AG04450 (cell line): Measurements from ENCODE around the gene MAP3K13. TPM values are rescaled to one million over a fixed set of nuclear protein-coding genes. Genes with fewer than 3 reads are reported as not detected.
"Not testable (repeated sequence)": the region's sequence is repeated elsewhere in the genome, so short reads cannot be mapped to it uniquely, and the experiment has no call there.

Source experiments
- CTCF ChIA-PET: fragments of 300-600, 350-600 bp; formaldehyde crosslinking; extraction: SDS; loops from one replicate; lab custom pipeline; 2022; ENCODE audit warnings: antibody characterized with exemption, inconsistent platforms; lab: Charles Lee
- POLR2A ChIA-PET: fragments of 350-600 bp; formaldehyde crosslinking; extraction: SDS; loops from one replicate; lab custom pipeline; 2021; ENCODE audit warnings: antibody characterized with exemption, inconsistent platforms; lab: Yijun Ruan, JAX
- DNase-seq: peaks from one replicate; pipeline ENCODE4 v3.0.0-alpha.2; 2011; ENCODE audit warnings: low read depth, low spot score
- H3K27ac ChIP-seq: one replicate; pipeline ENCODE4 v1.5.1; 2012; ENCODE audit warnings: low read depth, low read length, control low read depth
- H3K27me3 ChIP-seq: one replicate; pipeline ENCODE4 v1.6.0; 2012; ENCODE audit warnings: low read length; ENCODE audit not compliant: control insufficient read depth, insufficient read depth
- H3K4me3 ChIP-seq: 2 replicates; pipeline ENCODE4 v1.5.1; 2011; ENCODE audit warnings: mild to moderate bottlenecking, low read depth, low read length, control low read depth
- H3K9me3 ChIP-seq: 2 replicates; pipeline ENCODE4 v1.5.1; 2012; ENCODE audit warnings: low read length; ENCODE audit not compliant: control insufficient read depth, insufficient read depth
- polyA plus RNA-seq: library from polyadenylated mRNA; depleted of rRNA; stranded (reverse); fragments of >200 nt; gene quantifications from 2 replicates; pipeline ENCODE4 v1.2.3, GENCODE V29; 2011
- TF ChIP-seq, protein P1 (sequence below): IDR thresholded peaks from 2 replicates; pipeline ENCODE4 v1.5.1; 2011; ENCODE audit warnings: low read depth, low read length, control low read depth, inconsistent platforms

MAP3K13 gene
- polyA plus RNA-seq, 1 experiment, result 20.9 TPM

DNA sequence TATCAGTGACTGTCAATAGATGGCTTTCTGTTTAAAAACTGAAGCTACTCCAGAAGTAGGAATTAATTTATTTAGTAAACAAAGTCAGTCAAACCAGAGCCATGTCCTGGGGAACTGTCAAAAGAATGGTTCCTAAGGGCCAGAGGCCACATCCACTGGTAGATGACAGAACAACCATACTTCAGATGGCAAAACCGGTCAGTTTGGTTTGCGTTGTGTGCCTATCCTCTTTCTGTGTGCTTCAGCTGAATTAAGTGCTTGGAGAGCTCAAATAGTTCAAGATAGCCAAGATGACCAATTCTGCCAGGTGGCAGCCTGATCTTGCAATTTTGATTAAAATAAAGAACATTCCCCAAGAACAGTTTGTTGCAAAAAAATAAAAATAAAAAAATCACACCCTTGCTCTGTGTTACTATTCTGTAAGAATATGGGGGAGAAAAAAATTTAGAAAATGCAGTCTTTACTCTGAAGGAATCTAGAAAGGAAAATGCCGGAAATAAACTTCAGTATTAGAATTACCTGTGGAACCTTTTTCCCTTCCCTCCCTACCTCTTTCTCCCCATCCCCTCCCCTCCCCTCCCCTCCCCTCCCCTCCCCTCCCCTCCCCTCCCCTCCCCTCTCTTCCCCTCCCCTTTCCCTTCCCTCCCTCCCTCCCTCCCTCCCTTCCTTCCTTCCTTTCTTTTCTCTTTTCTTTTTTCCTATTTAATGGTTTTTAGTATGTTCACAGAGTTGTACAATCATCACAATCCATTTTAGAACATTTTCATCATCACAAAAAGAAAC lies 2.5 kb downstream of the MAP3K13 start:
- H3K4me3 ChIP-seq, result no peak overlapping the region
- H3K27me3 ChIP-seq, result peaks cover 5% of the 10 kb centered on the region
- ChIA-PET POLR2A (no interaction called here), CTCF (interaction anchor here (1.1 to 4.9 kb wide), 2 partner anchors 12 to 57 kb away, joined by 5 to 26 read pairs; no protein-coding TSS in a partner anchor)
- H3K9me3 ChIP-seq, result no peaks in the 10 kb centered on the region
- TF ChIP-seq, protein P1, sequence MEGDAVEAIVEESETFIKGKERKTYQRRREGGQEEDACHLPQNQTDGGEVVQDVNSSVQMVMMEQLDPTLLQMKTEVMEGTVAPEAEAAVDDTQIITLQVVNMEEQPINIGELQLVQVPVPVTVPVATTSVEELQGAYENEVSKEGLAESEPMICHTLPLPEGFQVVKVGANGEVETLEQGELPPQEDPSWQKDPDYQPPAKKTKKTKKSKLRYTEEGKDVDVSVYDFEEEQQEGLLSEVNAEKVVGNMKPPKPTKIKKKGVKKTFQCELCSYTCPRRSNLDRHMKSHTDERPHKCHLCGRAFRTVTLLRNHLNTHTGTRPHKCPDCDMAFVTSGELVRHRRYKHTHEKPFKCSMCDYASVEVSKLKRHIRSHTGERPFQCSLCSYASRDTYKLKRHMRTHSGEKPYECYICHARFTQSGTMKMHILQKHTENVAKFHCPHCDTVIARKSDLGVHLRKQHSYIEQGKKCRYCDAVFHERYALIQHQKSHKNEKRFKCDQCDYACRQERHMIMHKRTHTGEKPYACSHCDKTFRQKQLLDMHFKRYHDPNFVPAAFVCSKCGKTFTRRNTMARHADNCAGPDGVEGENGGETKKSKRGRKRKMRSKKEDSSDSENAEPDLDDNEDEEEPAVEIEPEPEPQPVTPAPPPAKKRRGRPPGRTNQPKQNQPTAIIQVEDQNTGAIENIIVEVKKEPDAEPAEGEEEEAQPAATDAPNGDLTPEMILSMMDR, result no peak
- no peak overlapping the region for H3K27ac ChIP-seq
- no peak for DNase-seq

DNA sequence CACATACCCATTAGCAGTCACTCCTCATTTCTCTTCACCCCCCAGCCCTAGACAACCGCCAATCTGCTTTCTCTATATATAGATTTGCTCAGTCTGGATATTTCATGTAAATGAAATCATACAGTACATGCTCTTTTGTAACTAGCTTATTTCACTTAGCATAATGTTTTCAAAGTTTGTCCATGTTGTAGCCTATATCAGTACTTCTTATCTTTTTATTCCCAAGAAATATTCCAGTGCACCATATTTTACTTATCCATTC lies 3.1 kb downstream of the MAP3K13 start:
- ChIA-PET POLR2A (no interaction called here), CTCF (interaction anchor here (1.1 to 4.9 kb wide), 3 partner anchors 12 to 58 kb away, joined by 5 to 26 read pairs (median 7); no protein-coding TSS in a partner anchor)
- TF ChIP-seq, protein P1, result no peak

DNA sequence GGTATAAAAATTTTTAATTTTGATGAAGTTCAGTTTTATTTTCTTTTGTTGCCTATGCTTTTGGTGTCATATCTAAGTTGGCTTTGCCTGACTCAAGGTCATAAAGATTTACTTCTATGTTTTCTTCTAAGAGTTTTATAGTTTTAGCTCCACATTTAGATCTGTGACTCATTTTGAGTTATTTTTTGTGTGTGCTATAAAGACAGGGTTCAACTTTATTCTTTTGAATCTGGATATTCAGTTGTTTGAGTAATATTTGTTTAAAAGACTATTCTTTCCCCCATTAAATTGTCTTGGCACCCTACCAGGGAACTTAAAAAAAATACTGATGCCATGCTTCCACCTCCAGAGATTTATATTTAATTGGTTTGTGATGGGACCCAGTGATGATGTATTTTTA lies 4.0 kb downstream of the MAP3K13 start:
- peaks cover 5% of the 10 kb centered on the region for H3K27me3 ChIP-seq
- CTCF ChIA-PET, result interaction anchor here (1.6 kb wide), 1 partner anchor 13 kb away, joined by 7 read pairs; no protein-coding TSS in a partner anchor
- H3K4me3 ChIP-seq, result no peak overlapping the region
- TF ChIP-seq, protein P1, result no peak
- POLR2A ChIA-PET, result no interaction called here
- no peak for DNase-seq
- no peaks in the 10 kb centered on the region for H3K9me3 ChIP-seq
- no peak overlapping the region for H3K27ac ChIP-seq

More for the DNA sequence above, 3.1 kb downstream of the MAP3K13 start:
- DNase-seq, result no peak
- Histone ChIP-seq H3K9me3 (no peaks in the 10 kb centered on the region), H3K4me3 (no peak overlapping the region), H3K27me3 (peaks cover 5% of the 10 kb centered on the region), H3K27ac (no peak overlapping the region)

DNA sequence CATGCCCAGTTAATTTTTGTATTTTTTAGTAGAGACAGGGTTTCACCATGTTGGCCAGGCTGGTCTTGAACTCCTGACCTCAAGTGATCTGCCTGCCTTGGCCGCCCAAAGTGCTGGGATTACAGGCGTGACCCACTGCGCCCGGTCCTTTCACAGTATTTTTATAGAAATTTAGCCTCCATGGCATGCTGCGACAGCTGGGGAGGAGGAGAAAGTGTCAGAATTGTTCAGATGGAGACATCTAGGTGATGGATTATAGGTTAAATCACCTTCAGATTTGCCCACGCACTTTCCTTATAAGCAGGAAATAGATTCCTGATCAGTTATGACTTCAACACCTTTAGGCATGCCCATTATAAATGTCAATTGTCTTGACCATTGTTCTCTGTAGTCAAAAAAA lies 7.4 kb downstream of the MAP3K13 start:
- not testable (repeated sequence) for H3K27me3 ChIP-seq, H3K4me3 ChIP-seq, H3K27ac ChIP-seq, H3K9me3 ChIP-seq, DNase-seq
- CTCF ChIA-PET, result interaction anchor here (0.6 to 0.8 kb wide), 4 partner anchors 16 to 565 kb away, joined by 4 to 10 read pairs (median 7); no protein-coding TSS in a partner anchor
- POLR2A ChIA-PET, result interaction anchor here (0.6 kb wide), 1 partner anchor 1786 kb away, joined by 5 read pairs; no protein-coding TSS in a partner anchor

DNA sequence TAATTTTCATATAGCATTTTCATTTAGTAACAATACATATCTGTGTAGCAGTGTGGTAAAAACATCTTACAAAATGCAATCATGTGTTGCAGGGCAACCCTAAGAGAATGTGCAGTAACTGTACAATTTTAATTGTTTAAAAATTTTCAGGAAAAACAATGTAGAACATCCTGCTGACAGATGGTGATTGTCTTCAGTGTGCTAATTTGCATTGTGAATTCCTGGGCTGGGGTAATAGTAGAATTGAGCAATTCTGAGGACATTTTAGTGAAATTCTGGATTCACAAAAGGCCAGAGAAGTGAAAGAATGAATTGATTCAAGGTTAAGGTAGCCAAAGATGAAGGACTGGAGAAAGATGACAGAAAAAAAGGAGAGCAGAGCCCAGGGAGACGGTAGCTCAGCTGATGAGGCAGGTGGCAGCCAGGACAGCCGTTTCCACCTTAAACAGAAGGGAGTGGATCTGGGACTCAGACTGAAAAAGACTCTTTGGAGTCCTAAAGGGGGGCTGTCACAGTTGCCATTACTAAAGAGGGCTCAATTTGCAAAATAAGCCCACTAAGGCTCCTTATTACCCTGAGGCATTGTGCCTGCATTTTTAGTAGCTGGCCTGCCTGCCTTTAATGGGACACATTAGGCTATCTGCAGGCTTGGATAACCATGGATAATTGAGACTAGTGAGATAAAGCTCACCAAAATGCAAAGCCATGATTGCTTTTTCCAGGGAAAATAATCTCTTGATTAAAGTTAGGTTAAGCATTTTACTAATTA lies 8.6 kb downstream of the MAP3K13 start:
- CTCF ChIA-PET, result interaction anchor here (0.7 to 0.8 kb wide), 2 partner anchors 18 to 566 kb away, joined by 6 to 8 read pairs; no protein-coding TSS in a partner anchor
- POLR2A ChIA-PET, result no interaction called here
- TF ChIP-seq, protein P1, result no peak

More for the DNA sequence above, 8.6 kb downstream of the MAP3K13 start:
- Histone ChIP-seq H3K27ac (no peak overlapping the region), H3K9me3 (no peaks in the 10 kb centered on the region), H3K27me3 (no peaks in the 10 kb centered on the region), H3K4me3 (no peak overlapping the region)
- DNase-seq, result no peak
